Prostate gland (tissue), 2 donors: Measurements from ENCODE around the gene EPS8L3.

Experiments
- CTCF ChIP-seq, 4 experiments: fragments of 200-600 bp in 2 of 4; fragments of 450-650 bp in 2 of 4; sonication (generic) in 2 of 4; IDR thresholded peaks; 1 replicate in 3 of 4; 2 replicates in 1 of 4; pipeline ENCODE4 v1.5.1; 2016 to 2019; ENCODE audit warnings: antibody characterized with exemption in 4 of 4, mild to moderate bottlenecking in 2 of 4, moderate library complexity in 2 of 4
- POLR2A ChIP-seq: fragments of 450-650 bp; IDR thresholded peaks from one replicate; pipeline ENCODE4 v1.6.1; 2016; ENCODE audit warnings: antibody characterized with exemption, mild to moderate bottlenecking

DNA sequence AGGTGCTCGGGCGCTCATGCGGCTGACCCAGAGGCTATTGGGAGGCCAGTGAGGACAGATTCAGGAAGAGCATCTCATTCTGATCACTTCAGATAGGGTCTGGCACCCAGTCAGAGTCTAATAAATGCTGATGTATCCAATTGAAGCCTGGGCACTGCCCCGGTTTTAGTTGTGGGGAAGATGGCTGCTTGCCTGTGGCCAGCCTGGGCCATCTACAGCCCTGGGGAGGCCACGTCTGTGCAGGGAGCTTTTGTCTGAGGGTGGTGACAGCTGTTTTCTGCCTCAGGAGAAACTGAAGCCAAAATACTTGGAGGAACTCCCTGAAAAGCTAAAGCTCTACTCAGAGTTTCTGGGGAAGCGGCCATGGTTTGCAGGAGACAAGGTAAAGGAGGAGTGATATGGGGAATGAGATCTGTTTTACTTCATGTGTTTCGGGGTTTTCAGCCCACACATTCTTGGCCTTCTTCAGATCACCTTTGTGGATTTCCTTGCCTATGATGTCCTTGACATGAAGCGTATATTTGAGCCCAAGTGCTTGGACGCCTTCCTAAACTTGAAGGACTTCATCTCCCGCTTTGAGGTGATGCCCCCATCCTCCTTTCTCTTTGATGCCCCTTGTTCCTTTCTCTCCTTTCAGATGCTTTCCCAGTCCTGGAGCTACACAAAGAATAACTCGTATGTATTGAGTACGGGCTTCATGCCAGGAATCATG lies 48.9 kb downstream of the EPS8L3 start:
- TF ChIP-seq POLR2A (no peak), CTCF (IDR thresholded peaks at IDR 0.05) (no peak)
